ENCODE measurements around the gene DCST1.

DNA sequence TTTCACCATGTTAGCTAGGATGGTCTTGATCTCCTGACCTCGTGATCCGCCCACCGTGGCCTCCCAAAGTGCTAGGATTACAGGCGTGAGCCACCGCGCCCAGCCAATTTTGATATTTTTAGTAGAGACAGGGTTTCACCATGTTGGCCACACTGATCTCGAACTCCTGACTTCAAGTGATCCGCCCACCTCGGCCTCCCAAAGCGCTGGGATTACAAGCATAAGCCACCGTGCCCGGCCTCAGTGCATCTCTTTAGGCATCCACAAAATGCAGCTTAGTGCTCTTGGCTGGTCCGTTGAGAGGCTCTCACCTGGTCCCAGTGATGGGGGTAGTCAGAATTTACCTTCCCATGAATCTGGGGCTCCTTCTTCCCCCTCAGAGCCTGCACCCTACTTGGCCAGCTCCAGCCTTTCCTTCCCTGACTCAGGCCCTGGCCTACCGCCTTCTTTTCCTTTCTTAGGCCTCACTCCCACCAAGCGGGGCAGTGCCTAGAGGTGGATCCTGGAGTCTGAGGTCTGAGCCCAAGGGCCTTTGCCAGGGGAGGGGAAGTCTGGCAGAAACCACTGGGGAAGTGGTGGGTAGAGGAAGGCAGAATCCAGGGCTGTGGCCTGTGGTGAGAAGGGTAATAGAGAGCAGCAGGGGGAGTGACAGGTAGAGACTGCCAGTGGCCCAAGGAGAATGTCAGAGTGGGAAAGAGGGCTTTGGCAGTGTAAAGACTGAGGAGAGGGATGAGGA is 36.5 kb upstream of the DCST1 start:
- TF ChIP-seq RFX5 (IDR thresholded peaks at IDR 0.05) = no peak
- TF ChIP-seq, protein P1, sequence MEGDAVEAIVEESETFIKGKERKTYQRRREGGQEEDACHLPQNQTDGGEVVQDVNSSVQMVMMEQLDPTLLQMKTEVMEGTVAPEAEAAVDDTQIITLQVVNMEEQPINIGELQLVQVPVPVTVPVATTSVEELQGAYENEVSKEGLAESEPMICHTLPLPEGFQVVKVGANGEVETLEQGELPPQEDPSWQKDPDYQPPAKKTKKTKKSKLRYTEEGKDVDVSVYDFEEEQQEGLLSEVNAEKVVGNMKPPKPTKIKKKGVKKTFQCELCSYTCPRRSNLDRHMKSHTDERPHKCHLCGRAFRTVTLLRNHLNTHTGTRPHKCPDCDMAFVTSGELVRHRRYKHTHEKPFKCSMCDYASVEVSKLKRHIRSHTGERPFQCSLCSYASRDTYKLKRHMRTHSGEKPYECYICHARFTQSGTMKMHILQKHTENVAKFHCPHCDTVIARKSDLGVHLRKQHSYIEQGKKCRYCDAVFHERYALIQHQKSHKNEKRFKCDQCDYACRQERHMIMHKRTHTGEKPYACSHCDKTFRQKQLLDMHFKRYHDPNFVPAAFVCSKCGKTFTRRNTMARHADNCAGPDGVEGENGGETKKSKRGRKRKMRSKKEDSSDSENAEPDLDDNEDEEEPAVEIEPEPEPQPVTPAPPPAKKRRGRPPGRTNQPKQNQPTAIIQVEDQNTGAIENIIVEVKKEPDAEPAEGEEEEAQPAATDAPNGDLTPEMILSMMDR (IDR thresholded peaks at IDR 0.05) = no peak

Data from A549 (cell line).